GM21526 (cell line): ENCODE results near the gene OCA2.

Experiments
- ATAC-seq: cut with Tn5 transposase; IDR thresholded peaks from one replicate; pipeline ENCODE4 v1.9.1; 2021; ENCODE audit warnings: moderate library complexity; ENCODE audit not compliant: unreplicated experiment, low FRiP score

OCA2 gene

DNA sequence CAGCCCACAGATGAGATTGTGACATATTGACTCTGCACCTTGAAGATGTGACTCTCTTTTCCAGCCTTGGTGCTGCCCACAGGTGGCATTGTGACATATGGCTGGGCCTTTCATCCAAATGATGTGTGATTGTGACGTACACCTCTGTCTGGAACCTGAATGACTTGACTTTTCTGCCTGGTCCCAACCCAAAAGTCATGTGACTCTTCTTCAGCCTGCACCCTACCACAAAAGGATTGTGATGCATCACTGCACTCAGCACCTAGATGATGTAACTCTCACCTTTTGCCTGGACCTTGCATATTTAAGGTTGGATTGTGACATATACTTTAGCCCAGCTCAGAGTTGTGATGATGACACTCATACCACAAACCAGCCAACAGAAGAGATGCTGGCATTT, 204.5 kb downstream of the OCA2 start:
- ATAC-seq = no peak

DNA sequence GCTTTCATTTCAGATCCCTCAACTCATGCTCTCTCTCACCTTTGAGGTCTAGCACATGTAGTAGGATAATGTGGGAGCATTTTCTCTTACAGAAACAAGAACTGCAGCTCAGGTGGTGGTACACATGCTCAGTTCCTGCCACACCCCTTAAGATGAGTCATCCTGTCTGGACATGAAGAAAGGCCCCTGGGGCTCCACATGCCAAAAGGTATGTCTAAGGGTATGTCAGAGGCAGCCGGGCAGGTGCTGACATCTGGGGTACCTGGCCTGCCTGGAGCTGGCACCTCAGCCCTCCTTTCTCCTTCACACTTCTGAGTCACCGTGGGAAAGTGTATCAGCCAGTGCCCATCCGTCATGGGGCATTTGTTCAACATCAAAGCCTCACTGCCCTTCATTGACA, 209.9 kb downstream of the OCA2 start:
- no peak for ATAC-seq

DNA sequence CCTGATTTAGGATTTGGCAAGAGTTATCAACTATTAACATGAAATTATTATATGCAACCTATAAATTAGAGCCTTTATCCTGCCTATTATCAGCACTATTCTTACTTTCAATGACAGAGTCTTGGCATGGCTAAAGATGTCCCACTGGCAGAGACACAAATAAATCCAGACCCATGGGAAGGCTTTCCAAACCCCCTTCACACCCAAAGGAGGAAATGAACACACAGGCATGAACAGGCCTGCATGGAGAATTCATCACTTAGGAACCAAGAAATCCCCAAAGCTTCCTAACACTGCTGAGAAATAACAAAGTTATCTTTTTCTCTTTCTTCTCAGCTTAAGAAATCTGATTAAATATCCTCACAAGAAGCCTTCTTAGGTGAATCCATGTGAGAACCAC, 213.9 kb downstream of the OCA2 start:
- no peak for ATAC-seq

DNA sequence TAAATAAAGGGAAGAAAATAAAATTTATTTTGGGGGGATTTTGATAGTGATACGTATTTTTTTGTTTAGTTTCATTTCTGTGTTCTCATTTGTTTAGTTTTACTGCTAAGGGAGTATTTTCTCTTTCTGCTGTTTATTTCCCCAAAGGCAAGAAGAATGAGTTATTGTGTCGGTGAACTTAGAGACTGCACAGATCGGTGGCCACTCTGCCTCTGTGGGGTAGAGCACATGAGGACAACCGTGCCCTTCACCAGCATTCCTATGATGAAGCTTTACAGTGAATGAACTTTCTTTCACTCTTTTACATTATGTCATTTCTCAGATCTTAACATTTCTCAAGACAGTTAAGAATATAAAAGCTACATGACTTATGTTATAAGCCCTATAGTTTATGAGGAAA, 214.4 kb downstream of the OCA2 start:
- ATAC-seq = no peak

DNA sequence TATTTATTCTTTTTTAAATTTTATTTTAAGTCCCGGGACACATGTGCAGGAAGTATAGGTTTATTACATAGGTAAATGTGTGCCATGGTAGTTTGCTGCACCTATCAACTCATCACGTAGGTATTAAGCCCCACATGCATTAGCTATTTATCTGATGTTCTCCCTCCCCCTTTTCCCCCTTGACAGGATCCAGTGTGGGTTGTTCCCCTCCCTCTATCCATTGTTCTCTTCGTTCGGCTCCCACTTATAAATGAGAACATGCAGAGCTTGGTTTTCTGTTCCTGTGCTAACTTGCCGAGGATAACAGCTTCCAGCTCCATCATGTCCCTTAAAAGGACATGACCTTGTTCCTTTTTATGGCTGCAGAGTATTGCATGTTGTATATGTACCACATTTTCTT, 220.3 kb downstream of the OCA2 start:
- ATAC-seq = no peak

DNA sequence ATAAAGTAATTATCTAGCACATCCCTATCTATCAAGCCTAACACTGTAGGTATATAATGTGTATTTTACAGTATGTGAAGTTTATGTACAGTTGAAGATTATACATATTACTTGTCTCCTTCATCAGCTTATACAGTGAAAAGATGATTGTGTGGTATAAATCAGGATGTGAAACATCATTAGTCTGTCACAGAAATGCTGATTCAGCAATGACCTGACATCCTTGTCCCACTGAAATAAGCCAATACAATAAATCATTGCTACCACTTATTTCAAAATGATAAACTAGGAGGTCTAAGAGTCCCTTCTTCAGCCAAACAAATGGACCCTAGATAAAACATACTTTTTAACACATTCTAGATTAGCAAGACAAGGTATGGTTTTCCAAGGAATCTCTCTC, 225.3 kb downstream of the OCA2 start:
- ATAC-seq = no peak

DNA sequence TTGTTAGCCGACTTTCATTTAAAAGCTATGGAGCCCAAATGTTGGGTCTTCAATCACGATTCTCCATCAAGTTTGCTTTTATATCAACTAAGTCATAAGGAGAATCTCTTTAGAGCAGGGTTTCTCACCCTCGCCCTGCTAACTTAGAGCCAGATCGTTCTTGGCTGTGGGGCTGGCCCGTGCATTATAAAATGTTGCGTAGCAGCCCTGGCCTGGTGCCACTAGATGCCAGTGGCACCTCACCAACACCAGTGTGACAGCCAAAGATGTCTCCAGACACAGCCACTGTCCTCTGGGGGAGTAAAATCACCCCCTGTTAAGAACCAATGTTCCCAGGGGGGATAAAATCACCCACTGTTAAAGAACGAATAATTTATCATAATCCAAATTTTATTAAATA, 226.1 kb downstream of the OCA2 start:
- no peak for ATAC-seq

DNA sequence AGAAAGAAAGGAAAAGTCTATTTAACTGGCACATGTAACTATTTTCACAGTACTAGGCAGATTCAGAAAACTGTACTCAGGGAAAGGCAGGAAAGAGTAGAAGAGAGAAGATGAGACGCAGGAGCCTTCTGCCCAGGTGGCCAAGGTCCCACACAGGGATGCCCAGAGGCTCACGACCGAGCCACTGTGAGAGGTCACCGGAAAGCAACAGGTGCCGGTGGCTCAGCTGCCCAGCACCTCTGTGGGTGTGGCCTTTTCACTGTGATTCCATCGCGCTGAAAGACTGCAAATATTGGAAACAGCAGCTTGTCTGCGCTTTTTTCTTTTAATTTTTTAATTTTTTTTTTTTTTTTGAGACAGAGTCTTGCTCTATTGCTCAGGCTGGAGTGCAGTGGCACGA, 226.8 kb downstream of the OCA2 start:
- ATAC-seq = no peak

DNA sequence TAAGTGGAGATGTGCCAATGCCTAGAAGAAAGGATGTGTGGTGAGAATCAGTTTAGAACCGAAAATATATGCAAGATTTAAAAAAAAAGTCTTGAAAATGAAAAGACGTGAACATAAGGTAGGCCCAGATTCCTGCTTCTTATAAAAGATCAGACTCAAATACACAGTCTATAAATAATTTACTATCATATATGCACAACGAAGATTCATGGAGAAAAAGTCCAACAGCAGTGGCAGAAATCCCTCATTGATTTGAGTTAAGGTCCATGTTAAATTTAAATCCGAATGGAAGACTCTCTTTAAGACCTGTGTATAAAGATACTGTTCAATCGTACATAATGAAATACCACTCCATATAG, 227.2 kb downstream of the OCA2 start:
- no peak for ATAC-seq

DNA sequence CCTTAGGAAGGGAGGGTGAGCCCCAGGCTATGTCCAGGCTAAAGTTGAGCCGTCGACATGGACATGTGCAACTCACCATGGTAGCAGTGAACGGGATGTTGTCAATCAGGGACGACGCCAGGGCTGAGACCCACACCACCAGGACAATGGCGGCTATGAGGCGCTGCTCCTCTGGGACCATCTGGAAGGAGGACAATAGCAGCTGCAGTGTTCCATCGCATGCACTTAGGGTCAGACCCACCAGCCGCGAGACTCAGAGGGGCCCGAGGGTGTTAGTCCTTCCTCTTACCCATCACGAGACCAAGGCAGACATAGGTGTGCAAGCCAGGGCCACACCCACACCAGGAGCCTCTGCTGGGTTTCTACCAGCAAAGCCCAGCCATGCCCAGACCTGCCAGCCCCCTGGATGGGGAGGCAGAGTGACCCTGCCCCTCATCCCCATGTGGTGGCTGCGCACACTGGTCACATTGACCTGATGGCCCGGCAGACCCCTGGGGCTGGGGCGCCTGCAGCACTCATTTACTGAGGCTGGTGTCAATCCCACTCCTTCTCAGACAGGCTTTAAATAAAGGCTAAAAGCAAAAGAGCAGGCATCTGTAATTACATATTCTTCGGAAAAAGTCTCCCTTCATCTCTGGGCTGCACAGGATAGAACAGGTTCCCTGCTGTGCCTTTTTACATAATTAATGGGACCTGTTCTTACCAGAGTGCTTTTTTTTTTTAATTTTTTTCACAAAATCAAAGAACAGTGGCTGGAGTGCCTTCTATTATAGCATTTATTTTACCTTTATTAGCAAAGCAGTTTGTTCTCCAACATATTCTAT, 227.8 kb downstream of the OCA2 start:
- no peak for ATAC-seq

DNA sequence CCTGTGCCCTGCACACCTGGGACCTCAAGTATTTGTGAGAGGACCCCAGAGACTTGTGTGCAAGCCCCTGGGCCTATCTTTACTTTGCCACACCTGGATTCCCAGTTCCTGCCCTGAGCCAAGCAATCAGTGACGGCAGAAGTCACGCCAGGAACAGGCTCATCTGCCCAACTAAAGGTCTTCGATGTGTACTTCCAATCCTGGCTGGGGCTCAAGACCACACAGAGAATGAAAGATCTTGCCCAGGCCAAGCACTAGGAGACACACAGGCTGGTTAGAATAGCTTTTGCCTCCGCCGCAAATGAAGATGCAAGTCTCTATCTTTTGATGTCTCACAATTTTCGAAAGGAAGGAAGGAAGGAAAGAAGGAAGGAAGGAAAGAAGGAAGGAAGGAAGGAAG, 228.8 kb downstream of the OCA2 start:
- ATAC-seq = no peak

DNA sequence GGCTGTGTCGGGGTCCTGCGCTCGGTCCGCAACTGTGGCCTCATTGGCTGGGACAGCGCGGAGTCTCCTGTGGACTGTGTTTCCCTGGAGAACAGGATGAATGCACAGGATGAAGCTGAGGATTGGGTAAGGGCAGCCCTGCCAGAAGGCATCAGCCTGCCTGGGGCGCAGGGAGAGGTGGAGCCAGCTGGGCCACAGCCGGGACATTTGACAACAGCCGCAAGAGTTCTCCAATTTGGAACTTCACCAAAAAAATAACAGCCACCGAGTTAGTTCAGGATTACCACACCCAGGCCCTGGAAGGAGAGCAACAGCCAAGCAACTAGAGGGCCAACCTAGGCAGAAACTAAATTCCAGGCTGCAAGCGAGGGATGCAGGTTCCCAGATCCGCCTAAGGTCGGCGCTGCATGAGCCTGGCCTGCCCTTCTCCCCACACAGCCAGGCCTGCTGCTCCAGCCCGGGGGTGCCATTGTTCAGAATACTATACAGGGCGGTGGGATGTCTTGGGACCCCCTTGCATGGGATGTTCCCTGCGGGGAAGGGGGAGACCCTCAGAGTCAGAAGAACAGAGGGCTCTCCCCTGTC, 229.3 kb downstream of the OCA2 start:
- ATAC-seq = no peak

DNA sequence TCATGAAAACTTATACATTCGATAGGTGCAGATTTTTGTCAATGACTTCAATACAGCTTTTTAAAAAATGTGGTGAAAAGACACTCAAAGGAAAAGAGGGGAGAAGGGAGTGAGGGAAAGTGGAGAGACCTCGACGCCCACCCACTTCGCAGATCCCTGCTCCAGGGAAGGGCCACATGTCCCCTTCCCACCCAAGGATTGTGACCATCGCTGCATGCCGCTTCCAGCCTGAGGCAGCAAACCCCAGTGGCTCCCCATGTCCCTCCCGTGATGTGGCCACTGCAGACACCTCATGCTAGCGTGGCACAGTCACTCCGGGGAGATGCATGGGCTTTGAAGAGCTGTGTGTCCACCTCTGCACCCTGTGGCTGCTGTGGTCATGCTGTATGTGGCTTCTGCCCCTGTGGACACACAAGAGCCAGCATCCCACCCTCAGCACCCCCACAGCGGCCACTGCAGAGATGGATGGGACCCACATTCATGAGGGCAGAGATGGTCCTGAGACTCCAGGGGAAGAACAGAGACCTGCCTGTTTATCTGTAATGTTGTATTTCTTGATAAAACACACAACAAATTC, 230.2 kb downstream of the OCA2 start:
- ATAC-seq = no peak

DNA sequence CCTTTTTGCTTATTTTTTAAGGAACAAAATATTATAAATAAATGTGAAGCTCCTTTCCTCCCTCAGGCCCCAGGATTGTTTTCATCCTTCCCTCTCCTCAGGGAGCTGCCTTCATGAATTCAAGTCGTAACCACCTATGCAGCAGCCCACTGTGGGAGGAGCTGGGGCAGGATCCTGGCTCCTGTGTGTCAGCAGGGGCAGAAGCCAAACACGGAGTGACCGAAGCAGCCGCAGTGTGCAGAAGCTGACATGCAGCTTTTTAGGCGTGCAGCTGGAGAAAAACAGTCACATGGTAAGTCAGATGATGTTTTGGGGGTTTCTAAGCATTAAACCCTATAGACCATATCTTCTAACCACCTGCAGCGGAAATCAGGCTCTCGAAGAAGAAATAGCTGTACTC, 231.3 kb downstream of the OCA2 start:
- no peak for ATAC-seq

DNA sequence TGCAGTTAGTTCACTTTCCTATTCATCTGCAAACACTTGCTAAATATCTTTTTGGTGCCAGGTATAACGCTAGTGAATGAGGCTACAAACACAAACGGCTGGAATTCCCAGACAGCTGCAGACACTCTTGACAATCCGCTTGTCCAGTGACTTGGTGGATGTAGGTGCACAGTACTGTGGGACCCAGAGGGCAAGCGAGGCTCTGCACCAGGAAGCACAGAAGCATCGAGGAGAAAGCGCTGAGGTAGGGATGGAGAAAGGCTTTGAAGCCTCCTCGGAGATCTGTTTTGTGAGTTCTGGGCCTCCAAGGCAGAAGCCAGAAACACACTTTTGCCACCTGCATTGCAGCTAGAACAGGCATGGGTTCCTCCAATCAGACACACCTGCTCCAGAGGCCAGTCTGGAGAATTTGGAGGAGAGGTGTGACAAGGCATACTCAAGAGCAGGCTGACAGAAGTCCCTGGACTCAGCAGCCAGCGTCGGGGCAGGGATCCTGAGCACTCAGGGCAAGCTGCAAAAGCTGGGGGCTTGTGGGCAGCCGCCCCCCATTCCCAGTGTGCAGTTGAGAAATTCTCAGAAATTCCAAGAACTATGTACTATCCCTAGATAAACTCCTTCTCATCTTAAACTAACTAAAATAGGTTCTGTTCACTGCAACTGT, 232.5 kb downstream of the OCA2 start:
- ATAC-seq = no peak

DNA sequence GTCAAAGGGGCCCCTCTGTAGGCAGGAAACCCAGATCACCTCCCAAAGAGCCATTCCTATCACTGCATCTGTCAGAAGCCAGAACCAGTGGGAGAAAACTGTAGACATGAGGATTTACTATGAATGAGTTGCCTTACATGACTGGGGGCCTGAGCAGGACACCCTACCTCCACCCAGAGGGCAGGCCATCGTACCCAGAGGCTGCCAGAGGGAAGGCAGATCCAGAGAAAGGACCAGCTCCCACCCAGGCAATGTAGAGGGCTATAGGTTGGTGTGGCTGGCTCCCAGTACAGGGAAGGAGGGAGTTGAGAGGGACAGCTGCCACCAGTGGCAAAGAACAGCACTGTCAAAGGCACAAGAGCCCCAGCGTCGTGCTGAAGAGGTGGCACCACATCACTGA, 233.2 kb downstream of the OCA2 start:
- ATAC-seq = no peak

DNA sequence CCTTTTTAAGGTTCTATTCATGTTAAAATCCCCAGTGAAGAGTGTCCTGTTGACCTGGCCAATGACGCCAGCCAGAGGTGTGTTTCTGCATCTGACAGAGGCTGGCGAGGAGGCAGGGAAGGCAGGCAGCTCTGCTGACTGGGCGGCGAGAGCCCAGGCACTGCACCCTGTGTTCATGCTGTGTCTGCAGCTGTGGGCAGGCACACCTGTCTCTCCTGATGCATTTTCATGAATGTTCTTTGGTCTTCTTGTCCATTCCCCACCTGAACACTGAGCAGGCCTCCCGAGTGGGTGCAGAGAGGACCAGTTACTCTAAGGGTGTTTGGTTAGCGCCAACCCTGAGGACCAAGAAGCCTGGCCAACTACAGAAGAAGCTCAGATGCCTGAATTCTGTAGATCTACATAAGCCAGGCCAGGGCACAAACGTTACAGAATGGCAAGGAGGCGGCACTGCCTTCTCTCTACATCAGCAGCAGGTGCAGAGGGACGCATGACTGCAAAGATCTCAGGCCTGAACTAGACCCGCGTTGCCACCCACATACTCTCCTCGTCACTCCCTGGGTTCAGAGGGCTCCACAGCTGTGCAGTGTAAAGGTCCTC, 233.7 kb downstream of the OCA2 start:
- ATAC-seq = no peak

DNA sequence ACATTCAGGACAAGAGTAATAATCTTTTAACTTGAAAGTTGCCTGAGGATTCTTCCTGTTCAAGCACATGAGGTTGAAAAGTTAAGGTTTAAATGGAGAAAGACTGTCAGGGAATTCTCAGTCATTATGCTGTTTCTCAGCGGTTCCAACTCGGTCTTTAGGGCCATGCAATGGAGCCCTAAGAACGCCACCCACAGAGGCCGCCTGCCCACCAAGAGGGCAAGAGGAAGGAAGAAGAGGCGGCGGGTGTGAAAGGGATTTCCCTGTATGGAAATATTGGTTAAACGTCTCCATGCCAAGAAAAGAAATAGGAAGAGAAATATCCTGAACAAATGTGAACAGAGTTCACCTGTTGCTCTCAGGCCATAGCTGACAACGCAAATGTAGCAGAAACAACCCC, 234.4 kb downstream of the OCA2 start:
- no peak for ATAC-seq

DNA sequence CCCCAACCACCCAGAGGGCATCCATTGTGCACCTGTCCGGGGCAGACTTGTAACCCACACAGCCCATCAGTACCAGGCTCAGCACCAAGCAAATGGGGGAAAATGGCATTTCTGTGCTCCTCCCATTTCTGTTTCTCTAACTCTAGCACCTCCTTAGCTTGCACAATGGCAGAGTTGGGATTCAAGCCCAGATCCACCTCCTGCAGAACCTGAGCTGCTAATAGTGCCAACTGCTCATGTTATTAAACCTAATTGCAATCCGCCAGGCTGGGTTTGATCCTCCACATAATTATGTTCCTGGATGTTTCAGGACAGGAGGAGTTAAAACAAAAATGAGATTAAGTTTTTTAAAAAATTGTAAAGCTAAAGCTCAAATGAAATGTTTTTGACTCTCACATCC, 235.0 kb downstream of the OCA2 start:
- ATAC-seq = no peak

DNA sequence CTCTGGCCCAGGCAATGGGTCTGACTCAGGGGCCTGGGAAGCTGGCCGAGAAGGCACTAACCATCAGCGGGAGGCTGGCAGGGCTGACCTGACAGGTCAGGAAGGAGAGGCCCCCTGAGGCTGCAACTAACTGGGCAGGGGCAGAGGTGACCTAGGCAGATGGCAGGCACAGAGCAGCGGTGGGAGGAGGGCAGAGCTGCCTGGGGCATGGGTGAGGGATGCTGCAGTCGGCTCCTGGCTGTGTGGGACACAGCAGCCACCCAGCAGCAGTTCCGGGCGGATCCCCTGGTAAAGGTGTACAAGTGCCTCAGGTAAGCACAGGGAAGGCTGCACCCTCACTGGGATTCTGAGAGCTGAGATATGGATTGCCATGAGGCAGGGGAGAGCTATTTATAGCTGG, 236.1 kb downstream of the OCA2 start:
- no peak for ATAC-seq

DNA sequence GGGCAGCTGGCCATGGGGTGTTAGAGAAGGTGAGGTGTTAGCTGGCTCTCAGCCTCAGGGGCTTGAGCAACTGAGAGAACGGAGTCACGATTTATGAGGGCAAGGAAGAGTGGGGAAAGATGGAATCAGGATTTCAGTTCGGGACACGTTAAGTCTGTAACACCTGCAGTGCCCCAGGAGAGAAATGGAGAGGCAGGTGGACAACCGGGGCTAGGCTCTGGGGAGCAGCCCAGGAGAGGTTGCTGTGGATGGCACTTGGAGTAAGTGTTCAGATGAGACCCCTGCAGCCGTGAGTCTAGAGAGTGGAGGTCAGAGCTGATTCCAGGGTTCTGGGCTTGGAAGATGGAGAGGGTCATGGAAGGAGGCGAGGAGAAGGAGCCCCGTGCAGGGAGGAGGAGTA, 237.9 kb downstream of the OCA2 start:
- ATAC-seq = no peak
